GM18870 (cell line): ENCODE measurements around the gene BMPR1B.
A peak's percentile ranks its signal among the peaks of the same experiment; 100 is the strongest.
"Not testable (repeated sequence)": the region's sequence is repeated elsewhere in the genome, so short reads cannot be mapped to it uniquely, and the experiment has no call there.

Experiments used
- ATAC-seq: cut with Tn5 transposase; IDR thresholded peaks from one replicate; pipeline ENCODE4 v1.9.1; 2021; ENCODE audit warnings: moderate library complexity; ENCODE audit not compliant: unreplicated experiment

BMPR1B gene

DNA sequence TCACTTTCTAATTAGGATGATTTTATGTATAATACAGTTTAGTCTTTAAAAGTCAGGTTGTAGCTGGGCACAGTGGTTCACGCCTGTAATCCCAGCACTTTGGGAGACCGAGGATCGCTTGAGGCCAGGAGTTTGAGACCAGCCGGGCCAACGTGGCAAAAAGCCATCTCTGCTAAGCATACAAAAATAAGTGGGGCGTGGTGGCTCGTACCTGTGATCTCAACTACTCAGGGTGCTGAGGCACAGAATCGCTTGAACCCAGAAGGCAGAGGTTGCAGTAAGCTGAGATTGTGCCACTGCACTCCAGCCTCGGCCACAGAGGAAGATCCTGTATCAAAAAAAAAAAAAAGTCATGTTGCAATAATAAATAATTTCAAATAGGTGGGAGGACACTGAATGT lies 364.2 kb downstream of the BMPR1B start:
- ATAC-seq = no peak

- no peak for ATAC-seq
Observed at GRCh38 chr4:95124906-95125504, 367.2 kb downstream of the BMPR1B start.

- no peak for ATAC-seq
Observed at GRCh38 chr4:95129031-95129430, 371.3 kb downstream of the BMPR1B start.

- ATAC-seq = no peak
Observed at GRCh38 chr4:95129821-95130311, 372.1 kb downstream of the BMPR1B start.

- not testable (repeated sequence) for ATAC-seq
Observed at GRCh38 chr4:95134016-95134415, 376.3 kb downstream of the BMPR1B start.

- ATAC-seq = not testable (repeated sequence)
Observed at GRCh38 chr4:95139424-95139823, 381.7 kb downstream of the BMPR1B start.

DNA sequence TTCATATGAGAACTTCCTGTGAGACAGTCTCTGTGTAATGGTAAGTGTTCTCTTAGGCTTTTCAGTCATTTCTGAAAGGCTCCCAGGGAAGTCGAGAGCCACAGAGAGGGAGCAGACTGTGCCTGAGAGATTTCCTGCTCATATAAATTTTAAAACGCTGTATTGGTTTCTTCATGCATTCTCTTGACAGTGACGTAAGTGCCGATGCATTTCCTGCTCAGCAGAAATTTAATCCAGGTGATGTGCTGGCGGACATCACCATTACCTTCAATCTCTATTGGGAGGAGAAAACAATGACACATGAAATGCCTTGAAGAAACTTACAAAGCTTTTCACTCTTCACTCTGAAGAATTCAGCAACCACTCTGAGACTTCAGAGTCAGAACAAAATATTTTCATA lies 383.6 kb downstream of the BMPR1B start:
- no peak for ATAC-seq

- ATAC-seq = no peak
Observed at GRCh38 chr4:95142932-95143331, 385.2 kb downstream of the BMPR1B start.

DNA sequence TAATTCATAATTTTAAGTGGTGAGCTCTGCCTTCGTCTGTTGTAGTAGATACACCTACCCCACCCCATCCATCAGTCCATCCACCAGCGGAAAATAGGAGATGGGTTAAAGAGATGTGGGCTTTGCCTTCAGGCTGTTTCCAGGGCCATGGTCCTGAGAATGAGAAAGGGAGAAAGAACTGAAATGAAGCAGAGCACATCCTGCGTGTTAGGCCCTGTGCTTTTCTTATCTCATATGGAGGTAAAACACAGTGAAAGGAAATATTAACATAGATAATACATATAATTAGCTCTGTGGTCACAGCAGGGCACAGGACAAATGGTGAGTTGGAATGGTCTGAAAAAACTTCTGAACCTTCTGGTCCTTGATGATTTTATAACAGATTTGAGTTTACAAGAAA lies 393.5 kb downstream of the BMPR1B start:
- no peak for ATAC-seq

- ATAC-seq = no peak
Observed at GRCh38 chr4:95153182-95153581, 395.4 kb downstream of the BMPR1B start.

DNA sequence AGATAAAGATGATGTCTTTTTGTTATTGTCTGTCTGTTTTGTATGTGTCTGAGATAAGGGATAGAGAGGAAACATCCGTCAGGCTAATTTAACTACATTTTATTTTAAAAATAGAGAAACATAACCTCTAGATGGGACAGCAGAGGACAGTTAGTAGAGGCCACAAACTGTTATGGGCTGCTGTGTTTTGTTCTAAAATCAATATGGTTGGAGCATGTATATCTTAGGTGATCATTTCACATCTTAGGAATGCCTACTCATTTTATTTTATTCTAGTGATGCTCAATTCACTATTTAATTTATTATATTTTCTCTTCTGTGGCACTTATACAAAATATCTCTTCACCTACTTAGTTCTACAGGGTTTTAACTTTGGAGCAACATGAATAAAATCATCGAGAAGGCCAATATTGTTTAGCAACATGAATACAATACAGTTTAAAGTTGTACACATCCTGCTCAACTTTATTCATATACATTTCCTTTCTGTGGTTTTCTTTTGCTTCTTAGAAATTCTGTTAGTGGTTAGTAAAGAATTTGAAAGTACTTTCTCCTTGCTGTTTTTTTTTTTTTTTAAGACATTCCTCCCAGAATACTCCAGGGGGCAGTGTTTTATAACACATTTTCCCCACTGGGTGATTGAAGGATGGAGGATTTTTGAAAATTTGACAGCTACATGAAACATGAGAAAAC lies 398.1 kb downstream of the BMPR1B start:
- peak; percentile 58 for ATAC-seq

GRCh38 chr4:95156452-95156765 lies 398.7 kb downstream of the BMPR1B start:
- no peak for ATAC-seq

- ATAC-seq = no peak
Observed at GRCh38 chr4:95157596-95157995, 399.8 kb downstream of the BMPR1B start.

DNA sequence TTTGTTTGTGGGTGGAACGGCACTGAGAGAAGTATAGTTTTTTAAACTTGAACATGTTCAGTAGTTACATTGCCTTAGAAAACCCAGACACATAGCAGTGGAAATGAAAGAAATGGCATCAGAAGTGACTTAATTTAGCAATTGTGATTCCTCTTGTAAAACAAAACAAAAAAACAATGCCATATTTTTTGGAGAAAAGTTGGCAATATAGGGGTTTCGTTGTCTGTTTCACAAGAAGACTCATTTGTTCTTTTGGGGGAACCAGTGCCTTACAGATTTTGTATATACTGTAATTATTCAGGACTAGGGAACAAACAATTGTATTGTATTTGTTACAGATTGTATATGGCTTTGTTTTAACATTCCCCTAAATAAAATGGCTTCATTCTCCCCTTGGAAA lies 400.3 kb downstream of the BMPR1B start:
- ATAC-seq = no peak

- no peak for ATAC-seq
Observed at GRCh38 chr4:95158626-95159025, 400.9 kb downstream of the BMPR1B start.

DNA sequence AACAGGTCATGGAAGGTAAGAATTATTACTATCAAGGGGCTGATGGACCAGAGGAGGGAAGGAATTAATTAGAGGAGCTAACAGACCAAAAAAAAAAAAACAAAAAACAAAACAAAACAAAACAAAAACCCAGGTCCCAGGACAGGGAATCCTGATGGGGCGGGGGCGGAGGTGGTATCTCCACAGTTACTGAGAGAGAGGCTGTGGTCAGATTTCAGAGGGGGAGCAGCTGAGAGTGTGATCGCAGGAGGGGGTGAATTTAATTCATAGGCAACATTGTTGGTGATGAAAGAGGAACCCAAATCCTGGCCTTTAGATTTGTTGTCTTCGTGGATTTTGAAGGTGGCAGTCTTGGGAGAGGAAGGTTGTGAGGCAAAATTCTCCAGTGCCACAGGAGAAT lies 401.6 kb downstream of the BMPR1B start:
- ATAC-seq = no peak

GRCh38 chr4:95161781-95162469 lies 404.2 kb downstream of the BMPR1B start:
- no peak for ATAC-seq

GRCh38 chr4:95162867-95163266 lies 405.1 kb downstream of the BMPR1B start:
- ATAC-seq = no peak

DNA sequence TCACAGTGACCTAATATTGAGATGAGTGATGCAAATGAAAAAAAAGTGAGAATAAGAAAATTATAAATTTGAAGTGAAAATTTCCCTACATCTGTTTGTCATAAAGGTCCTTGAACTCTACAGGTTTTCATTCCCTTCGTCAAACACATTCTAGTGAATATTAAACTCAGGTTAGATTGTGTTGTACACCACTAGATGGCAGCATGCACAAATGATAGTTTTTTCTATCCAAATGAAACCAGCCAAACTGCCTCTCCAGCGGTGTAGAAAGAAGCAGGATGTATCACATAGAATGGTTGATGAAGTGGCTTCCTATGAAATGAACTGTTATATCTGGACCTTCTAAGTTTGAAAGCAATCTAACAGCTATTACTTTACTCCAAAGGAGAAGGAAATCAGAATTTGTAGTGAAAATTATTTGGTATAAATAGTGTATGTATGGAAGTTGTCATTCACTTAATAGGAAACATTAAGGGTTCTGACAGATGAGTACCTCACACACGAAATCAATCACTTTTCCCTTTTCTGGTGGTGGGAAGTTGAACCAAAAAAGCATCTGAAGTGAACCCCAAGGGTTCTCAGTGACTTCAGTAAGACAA lies 408.3 kb downstream of the BMPR1B start:
- peak; percentile 94 for ATAC-seq

DNA sequence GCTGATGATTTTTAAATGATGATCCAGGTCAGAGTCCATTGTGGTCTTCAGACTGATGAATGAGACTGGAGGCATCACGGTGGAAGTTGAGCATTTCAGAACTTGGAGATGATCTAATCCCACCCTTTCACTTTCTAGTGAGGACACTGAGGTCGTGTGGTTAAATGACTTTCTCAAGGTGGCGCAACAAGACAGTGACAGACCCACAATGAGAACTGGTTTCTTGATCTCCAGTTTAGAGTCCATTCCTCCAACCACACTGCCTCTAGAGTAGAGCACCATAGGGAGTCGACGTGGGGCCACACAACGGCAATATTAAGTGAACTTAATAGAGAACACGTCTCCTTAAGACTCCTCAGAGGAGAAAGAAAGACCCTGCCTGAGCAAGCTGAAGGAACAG lies 410.1 kb downstream of the BMPR1B start:
- no peak for ATAC-seq

DNA sequence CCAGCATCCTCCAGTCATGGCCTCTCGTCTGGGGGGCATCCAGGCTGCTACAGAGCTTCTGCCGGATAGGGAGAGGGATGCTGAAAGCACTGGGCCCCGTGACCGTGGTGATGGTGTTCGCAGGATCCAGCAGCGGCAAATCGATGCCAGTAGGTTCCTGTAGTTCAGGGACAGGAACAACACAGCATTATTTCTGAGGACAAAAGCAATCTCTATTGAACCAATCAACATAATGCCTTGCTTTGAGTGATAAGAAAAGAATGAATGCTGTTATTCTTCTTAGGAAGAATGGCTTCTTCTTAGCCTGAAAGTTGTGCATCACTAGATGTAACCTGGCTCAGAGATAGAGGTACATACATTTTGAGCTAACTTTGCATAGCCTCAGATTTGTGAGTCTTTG lies 412.4 kb downstream of the BMPR1B start:
- ATAC-seq = no peak

DNA sequence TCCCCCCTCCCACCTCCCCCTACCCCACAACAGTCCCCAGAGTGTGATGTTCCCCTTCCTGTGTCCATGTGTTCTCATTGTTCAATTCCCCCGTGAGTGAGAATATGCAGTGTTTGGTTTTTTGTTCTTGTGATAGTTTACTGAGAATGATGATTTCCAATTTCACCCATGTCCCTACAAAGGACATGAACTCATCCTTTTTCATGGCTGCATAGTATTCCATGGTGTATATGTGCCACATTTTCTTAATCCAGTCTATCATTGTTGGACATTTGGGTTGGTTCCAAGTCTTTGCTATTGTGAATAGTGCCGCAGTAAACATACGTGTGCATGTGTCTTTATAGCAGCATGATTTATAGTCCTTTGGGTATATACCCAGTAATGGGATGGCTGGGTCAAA lies 413.6 kb downstream of the BMPR1B start:
- ATAC-seq = not testable (repeated sequence)
